Activated CD4-positive, alpha-beta T cell treated with anti-CD3 and anti-CD28 coated beads, Interleukin-10, Interleukin-2, amounts not matched to agents 100 ng/mL and 50 ng/mL, durations not matched to agents 16 hours and 8 hours (primary cell): ENCODE measurements around the gene FAM78B.

Source experiments
- DNase-seq: peaks from one replicate; pipeline ENCODE4 v3.0.0-alpha.2; 2020

FAM78B gene

DNA sequence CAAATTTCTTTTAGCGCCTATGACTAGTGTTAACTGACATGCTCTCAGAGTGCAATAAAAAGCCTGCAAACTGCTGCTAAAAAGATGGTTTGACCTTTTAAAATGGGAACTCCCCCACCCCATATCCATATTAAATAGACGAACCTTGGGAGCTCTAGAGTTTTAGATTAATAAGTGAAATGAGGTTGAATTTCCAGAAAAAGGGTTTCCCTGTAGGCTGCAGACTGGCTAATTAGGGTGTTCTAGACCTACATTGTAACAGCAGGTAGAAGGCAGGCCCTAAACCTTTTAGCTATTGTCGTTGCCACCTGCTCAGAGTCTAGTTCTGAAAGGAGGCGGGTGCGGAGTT, 2.2 kb downstream of the FAM78B start:
- no peak for DNase-seq

DNA sequence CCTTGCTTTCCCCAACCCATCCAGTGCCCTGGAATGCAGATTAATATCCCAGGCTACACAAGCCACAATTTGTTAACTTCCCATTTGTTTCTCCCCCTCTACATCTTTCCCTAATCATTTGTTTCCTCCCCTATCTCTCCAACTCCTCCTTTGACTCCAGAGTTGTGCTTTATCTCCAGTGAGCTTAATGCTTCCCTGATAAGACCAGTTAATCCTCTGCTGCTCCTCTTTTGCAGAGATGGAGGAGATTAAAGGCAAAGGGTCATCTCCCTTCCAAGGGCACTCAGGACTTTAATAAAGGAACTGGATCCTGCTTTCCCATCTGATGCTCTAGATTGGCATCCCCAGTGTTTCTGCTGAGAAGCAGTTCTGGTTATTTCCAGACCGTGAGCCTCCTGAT, 7.1 kb downstream of the FAM78B start:
- DNase-seq, result no peak

DNA sequence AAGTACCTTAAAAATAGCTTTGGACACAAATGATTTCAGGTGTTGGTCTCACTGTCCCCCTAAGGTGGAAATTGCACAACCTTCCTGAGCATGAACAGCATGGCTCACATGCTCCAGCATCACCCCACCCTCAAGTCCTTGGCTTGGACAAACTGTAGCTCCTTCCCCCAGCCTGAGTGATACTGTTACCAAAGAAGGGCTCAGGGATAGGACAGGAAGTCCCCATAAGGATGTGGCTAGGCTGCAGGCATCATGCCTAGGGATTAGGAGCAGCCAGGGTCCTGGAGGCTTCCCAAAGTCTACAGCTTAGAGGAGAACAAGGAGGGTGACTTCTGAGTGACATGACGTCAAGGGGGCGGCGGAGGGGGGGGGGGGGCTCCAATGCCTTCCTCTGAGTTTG, 10.1 kb downstream of the FAM78B start:
- no peak for DNase-seq

DNA sequence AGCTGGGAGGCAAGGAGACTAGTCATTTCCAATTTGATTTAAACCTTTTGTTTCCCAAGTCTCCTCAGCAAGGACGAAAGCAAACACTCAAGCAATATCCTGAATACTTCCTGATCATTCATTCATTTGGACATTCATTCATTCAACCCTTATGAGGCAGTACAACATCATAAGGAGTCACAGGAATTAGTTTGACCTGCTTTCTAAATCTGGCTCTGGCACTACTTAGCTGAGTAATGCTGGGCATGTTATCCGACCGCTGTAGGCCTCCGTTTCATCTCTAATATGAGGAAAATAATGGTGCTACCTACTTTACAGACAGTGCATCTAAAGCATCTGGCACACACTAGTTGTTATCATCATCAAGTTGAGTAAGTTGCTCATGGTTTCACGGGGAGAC, 11.7 kb downstream of the FAM78B start:
- DNase-seq, result no peak

DNA sequence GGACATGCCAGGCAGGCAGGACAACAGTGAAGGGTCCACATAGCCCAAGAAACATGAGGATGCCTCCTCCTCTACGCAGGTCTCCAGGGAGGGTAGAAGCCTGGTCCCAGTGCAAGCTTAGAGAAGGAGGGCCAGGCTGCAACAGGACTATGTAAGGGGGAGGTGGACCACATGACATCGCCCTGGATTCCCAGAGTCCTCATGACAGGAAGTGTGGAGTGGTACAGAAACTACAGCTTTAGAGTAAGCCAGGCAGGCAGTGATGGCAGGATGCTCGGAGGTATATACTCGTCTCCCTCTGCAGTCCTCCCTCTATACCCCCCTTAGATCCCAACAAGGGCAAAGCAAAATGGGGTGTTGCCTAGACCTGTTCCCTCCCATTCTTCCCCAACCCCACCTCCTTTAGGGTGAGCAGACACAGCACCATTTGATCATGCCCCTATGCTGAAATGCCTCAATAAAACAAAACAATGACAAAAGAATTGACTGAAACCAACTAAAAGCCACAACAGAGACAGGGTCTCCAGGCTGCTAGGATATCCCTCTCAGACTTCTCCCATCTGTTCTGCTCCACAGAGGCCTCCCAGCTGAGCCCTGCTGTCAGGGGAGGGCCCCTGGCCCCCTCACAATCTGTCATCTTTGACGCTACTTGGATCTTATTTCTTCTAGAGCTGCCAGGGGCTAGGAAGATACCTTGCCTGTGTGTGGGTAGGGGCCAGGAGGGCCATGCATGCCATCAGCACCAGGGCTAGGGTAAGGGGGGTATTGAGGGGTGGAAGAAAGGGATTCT, 13.1 kb downstream of the FAM78B start:
- no peak for DNase-seq

DNA sequence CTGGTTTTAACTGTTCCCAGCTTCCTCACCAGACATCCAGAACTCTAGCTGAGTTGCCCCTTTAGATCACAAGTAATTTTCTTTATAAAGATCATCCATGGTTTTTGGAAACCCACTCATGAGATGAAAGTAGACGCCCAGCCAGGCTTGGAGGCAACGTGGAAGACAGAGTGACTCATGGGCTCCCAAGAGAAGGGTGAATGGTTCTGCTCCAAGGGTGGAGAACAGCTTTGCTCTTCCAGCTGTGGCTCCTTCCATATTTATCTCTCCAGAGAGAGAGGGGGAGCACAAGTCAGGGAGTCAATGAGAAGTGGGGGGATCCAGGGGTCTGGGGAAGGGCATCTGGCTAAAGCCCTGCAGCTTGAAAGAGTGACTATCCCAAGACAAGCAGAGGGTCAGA, 13.8 kb downstream of the FAM78B start:
- DNase-seq, result no peak

DNA sequence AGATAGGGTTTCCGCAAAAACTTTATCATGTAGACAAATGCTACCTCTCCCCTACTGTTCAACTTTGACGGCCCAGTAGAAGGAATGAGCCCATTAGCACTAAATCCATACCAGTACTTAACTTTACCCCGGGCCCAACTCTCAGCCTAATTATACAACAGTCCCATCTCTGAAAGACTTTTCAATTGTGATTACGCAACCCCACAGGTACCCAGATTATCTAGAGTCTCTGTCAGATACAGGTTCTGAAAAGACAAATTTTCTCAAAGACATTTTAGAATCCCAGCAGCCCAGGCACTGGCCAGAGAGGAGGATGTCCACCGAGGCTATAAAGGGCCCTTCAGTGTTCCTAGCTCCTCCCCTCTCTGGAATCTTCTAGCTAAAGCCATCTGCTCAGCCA, 15.0 kb downstream of the FAM78B start:
- no peak for DNase-seq

DNA sequence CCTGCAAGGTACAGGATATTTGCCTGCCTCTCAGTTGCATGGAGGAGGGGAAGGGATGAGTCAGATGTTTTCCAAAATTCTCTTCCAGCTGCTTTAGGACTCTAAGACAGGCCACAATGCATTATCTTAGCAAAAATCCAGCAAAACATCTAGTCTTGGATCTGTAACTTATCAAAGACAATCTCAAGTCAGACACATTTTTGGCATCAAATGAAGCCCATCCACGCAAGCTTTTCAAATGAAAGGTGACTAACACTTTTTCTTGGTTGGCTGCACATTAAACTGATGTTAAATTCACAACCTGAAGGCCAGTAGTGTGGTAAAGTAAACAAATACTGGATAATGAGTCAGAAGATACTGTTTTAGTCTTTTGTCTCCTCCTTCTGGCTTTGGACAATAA, 21.3 kb downstream of the FAM78B start:
- no peak for DNase-seq

DNA sequence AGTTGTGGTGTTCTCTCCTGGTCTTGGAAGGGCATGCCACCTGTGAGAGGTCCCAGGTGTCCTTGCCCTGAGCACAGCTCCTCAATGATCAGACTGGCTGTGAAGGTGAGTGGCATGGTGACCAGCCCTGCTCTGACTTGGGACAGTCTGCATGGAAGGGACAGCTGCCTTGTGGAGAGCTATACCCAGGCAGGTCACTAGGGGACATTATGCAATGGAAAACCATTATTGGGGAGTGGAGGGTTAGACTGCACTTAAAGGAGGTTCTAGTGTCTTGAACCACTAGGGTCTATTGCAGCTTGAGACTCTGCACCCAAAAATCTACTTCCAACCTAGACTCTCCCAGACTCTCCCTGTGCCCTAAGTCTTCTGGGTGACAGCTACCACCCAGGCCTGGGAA, 24.8 kb downstream of the FAM78B start:
- no peak for DNase-seq

DNA sequence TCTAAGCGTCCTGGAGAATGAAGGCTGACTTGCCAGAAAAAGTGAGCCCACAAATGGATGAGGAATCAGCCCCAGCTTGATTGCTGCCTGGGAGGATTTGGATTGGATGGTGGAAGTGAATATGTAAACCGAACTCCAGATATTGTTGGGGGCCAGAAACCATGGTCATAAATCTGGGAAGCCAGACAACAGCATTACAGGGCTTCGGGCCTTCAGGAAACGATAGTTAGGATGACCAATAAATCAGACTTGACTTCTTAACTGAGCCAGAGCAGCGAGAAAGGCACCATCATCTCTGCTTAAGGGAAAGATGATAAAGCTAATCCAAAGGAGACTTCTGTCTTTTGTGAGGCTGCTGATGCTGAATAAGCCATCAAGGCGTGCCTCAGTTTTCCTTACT, 26.6 kb downstream of the FAM78B start:
- no peak for DNase-seq

DNA sequence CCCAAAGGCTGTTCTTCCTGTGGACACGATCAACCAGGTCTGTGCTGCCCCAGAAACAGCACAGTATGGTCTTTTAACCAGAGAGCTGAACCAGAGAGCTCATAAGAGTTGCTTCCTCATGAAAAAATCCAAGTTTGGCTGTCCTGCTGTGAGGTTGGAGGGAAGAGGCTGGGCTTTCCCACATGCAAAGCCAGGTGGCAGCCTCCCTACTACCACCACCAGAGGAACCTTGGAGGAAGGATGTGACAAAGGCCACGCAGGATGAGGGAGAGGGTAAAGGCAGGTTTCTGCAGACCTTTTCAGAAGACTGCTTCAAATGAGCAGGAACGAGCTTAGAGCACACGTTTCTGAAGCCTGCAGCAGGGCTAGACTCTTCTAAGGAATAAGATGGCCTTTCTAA, 27.1 kb downstream of the FAM78B start:
- DNase-seq, result no peak

DNA sequence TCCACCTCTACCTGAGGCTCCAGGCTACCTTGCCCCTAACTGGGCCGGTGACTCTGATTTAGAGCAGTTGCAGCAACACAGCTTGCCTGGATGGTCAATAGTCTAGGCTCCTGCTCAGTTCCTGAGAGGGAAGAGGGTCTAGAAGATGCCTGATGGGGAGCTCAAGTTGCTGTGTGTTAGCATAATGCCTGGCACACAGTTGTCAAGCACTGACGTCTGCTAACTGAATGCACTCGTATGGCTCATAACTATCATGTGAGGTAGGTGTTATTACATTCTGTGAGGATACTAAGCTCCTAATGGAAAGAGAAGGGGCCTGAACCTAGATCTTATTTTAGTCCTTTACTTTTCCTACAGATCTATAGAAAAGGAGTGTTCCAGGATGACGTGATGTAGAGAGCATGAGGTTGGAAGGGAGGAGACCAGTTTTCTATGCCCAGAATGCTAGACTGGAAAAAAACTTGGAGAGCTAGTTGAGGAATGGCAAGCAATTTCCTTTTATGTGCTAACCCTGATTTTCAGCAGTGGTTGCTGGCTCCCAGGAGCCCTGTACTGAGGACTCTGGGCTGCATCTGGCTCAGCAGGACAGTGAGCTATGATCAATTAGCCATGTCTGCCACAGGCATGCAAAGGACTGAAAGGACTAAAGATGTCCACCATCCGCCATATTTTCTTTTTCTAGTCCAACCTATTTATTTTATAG, 30.0 kb downstream of the FAM78B start:
- no peak for DNase-seq

DNA sequence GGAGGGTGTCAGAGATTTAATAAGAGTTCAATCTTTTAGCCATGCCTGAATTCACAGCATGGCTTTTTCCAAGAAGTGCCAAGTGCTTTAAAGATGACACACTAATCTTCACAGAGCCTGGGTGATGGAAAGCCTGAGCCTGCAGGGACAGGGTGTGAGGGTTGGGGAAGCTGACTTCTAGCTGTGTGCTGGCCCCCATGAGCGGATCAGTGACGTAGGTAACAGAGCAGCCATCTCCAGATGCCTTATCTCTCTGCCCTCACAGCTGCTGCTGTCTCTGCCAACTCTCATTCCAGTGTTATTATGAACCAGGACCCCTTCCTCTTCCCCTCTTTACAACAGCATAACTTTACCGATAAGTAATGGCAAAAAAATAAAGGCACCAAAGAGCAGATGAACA, 30.6 kb downstream of the FAM78B start:
- no peak for DNase-seq

DNA sequence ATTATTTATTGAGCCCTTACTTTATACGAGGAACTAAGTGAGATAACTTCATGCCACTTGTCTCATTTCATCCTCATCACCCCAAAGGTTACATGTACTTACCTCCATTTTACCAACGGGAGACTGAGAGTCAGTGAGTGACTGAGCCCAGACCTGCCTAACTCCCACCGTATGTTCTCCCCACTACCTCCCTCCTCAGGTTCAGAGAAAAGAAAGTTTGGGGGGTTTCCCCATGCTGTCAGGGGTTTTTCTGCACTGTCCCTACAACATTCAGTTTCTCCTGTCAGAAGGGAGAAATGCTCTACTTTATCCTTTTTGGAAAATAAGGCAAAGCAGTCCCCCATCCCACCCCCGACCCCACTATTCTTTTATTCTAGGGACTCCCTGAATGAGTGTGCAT, 32.9 kb downstream of the FAM78B start:
- DNase-seq, result no peak

DNA sequence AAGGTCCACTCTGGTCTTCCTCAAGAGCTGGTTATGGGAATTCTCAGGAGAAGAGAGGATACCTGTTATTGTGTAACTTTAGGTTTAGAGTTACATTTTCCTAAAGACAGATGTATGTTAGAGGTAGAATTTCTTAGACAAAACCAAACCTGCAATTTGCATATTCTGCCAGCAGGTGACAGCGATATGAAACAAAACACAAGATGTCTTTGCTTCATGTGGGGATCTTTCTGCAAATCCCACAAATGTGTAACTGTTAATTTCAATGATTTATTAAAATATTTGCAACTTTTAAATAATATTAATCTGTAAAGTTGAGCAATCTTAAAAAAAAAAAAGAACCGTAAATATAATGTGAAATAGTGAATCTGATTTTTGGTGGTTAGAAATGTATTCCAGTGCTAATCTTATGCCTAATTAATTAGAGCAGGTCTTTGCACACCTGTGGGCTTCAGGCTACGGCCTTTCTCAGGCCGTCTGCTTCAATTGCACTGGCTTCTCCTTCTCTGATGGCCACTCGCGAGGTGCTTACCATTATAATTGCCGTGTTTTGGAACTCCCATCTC, 33.4 kb downstream of the FAM78B start:
- peak; percentile 22 for DNase-seq

DNA sequence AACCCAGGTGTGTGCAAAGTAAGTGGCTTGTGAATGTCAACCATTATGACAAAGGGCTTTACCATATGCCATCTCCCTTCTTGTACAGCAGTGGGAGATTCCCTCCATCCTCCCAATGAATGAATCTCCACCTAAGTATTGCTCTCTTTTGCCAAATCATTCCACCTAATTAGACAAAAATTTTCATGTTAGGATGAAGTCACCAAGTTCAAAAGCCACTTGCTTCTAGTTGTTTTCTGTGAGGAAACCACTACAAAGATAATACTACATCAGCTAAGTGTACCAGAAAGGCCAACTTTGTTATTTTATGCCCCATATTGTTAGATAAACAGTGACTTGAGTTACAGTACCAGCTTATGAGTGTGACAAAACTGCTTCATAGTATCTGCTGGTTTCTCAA, 34.3 kb downstream of the FAM78B start:
- DNase-seq, result no peak

DNA sequence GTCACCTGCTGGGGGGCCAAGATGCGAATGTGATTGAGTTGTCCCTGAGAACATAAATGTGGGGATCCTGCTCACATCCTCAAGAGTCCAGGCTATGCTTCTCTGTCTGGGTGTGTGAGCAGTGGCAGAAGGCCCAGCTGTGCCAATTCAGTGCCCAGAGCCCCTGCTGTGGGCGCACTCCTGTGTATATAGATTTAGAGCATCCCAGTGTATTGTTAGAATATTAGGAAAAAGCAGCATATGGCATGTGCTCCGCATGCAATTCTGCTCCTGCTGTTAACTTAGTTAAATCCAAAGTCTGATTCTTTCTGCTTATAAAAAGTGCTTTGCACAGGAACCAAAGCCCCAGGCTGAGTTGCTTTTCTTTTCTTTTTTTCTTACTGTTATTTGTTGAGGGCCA, 37.8 kb downstream of the FAM78B start:
- no peak for DNase-seq

DNA sequence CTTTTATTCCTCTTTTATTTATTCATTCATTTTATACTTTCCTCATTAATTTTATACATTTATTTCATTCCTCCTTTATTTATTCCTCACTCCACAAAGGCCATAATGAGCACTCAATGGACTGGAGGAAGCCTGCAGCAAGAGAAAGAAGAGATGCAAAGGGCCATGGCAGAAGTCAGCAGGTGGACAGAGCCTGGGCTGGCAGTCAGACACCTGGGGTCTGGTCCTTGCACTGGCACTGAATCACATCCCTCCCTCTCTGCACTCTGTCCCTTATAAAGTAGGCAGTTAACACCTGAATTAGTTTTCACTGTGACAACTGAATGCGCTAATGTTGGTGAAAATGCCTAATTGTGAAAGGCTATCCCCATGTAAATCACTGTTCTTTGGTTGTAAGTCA, 38.6 kb downstream of the FAM78B start:
- DNase-seq, result no peak

DNA sequence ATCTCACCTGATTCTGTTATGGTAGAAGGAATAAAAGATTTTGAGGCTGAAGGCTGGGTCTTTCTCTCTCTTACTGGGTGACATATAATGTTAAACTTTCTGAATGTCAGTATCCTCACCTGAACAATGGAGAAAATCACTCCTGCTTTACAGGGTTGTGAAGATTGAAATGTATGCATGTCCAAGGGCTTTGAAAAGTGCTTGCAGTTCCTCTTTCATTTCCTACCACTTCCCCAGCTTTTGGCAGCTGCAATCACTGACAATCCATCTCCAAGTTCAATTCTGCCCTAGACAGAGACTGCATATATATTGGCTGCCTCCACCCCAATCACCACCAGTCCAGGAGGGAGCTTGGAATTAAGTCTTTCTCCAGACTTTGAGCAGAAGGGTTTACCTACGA, 39.8 kb downstream of the FAM78B start:
- no peak for DNase-seq

DNA sequence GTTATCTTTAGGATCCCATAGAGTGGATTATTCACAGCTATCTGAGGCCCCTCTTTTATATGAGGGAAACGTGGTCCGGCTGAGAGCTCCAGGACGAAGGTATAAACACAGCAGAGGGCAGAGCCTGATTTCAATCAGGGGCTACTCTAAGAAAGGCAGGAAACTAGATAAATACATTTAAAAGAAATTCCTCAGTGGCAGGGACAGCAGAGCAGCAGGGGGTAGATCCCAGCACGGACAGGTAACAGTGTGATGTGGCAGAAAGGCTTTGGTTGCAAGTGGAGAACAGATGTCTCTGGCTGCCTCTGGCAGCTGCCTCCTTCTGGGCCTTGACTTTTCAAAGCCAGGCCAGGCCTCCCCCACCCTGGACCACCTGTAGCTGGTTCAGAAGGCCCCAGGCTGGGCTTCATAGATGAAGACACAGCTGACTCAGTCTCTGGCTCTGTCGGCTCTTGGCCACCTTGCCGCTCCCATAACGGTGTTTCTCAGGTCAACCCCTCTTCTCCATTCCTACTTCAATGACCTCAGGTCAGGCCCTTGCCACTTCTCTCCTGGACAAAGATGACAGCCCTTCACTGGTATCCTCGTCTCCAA, 43.8 kb downstream of the FAM78B start:
- DNase-seq, result no peak

DNA sequence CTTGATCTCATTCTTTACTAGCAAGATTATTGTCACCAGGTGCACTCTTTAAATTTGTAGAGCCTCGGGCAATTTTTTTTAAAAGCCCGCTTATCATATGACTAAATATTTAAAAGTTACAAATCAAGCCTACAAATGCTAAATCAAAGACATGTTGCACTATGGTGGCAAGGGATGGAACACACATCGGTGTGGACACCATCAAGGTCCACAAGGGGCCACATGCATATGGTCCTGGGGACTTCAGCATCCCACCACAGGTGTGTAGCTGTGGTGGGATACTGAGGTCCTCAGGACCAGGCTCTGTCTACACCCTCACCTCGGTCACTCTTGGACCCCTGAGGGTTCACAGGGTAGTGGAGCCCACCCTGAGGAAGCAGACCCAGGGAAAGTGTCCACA, 45.8 kb downstream of the FAM78B start:
- no peak for DNase-seq

DNA sequence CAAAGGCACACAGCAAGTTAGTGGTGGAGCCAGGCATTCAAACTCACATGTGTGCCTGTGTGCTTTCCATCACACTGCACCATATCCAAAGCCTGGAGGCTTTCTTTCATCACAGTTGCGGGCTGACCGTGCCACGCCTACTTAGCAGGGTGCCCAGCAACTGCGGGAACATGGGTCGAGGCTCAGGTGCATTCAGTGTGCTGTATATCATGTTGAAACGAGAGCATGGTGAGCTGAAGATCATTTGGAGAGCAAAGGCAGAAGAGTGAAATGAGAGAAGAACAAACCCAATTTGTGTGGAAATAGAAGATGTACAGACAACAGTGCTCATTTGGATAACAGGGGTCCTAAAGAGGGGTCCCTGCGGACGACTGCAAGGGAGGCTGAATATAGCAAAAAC, 46.5 kb downstream of the FAM78B start:
- DNase-seq, result no peak

DNA sequence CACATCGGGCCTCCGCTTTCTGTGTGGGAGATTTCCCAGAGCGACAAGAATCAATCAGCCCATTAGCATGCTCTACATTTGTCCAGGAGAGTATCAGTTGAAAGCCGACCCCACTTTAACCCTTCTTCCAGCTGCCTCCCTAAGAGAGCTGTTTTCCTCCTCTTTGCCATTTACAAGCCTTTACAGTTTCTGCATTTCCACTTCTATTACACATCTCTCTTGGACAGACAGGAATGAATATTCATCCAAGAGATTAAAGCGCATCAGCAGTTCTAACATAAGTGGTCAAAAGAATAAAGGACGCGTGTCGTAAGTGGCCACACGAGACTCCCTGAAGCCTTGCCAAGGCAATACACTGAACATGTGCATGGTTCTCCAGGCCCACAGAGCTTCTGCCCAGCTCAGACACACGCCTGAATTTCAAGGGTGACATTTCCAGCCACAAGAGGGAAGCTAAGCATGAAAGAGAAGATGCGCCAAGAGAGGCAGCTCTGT, 47.3 kb downstream of the FAM78B start:
- DNase-seq, result no peak

DNA sequence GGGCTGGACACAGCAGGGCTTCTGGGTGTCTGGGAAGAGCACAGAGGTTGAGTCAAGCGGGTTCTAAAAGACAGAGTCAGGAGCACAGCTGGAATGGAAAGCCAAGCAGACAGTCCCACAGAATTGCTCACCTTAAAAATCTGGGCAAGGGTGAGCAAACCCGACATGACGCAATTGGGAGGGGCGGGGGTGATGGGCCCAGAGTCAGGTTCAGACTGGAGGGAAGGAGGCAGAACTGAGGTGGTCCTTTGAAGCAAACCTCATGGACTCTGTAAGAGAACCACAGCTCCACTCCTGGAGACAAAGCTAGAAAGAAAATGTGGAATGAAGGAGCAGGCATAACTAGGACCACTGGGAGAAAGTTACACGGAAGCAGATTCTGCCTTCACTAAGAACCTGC, 49.0 kb downstream of the FAM78B start:
- no peak for DNase-seq
